Measurements from ENCODE around the gene GGACT.

- TF ChIP-seq POLR2AphosphoS5 (IDR thresholded peaks at IDR 0.05; ENCODE audit: low read depth, low read length) = no peak
- no peak for TF ChIP-seq REST (IDR thresholded peaks at IDR 0.05; ENCODE audit: insufficient read depth in 1 of 2, low read depth in 2 of 2, low read length in 2 of 2)
- no peak for TF ChIP-seq FOXP2 (optimal IDR thresholded peaks at IDR 0.05; ENCODE audit: borderline replicate concordance, extremely low read depth, extremely low read length, insufficient read depth)
- no peak for TF ChIP-seq SIN3A (IDR thresholded peaks at IDR 0.05; ENCODE audit: borderline replicate concordance, insufficient read depth, low read length)
- no peak for TF ChIP-seq TAF1 (IDR thresholded peaks at IDR 0.05; ENCODE audit: borderline replicate concordance, insufficient read depth, low read length)
Observed at GRCh38 chr13:100506154-100506553, 82.4 kb downstream of the GGACT start.
